Spinal cord (tissue), 10 donors: ENCODE data around the gene TBC1D17. TPM values are rescaled to one million over a fixed set of nuclear protein-coding genes. Genes with fewer than 3 reads are reported as not detected.

Experiments used
- DNase-seq, 6 donors: peaks; one replicate each; pipeline versions ENCODE4 v3.0.0 to v3.0.0-alpha.2; 2013 to 2015; ENCODE audit warnings: low spot score in 6 of 6, low read depth in 4 of 6
- H3K27ac ChIP-seq: one replicate; pipeline ENCODE4 v1.5.1; 2013; ENCODE audit warnings: low read depth, low read length, control low read depth
- H3K27me3 ChIP-seq: one replicate; pipeline ENCODE4 v1.6.1; 2013; ENCODE audit warnings: low read length; ENCODE audit not compliant: control insufficient read depth, insufficient read depth
- H3K36me3 ChIP-seq: one replicate; pipeline ENCODE4 v1.6.1; 2013; ENCODE audit warnings: low read length; ENCODE audit not compliant: control insufficient read depth, insufficient read depth
- H3K4me1 ChIP-seq: one replicate; pipeline ENCODE4 v1.6.1; 2013; ENCODE audit warnings: low read length; ENCODE audit not compliant: control insufficient read depth, insufficient read depth
- H3K4me3 ChIP-seq: one replicate; pipeline ENCODE4 v1.5.1; 2013; ENCODE audit warnings: low read depth, low read length, control low read depth
- H3K9me3 ChIP-seq: one replicate; pipeline ENCODE4 v1.6.1; 2013; ENCODE audit warnings: low read length; ENCODE audit not compliant: control insufficient read depth, insufficient read depth
- WGBS: methylation state at CpG from one replicate; pipeline ENCODE4 v1.1.5; 2013; ENCODE audit warnings: missing lambda C conversion rate; ENCODE audit not compliant: insufficient coverage; 5-methylcytosine and 5-hydroxymethylcytosine counted together
- polyA plus RNA-seq, 2 donors: library from polyadenylated mRNA; unstranded; fragments of 120-200 nt; gene quantifications; one replicate each; pipeline ENCODE4 v1.2.1, GENCODE V29; 2013; ENCODE audit not compliant: insufficient read length in 2 of 2
- total RNA-seq, 2 donors: library from RNA; depleted of rRNA in 1 of 2; stranded (reverse); fragments of 120-200 nt in 1 of 2; fragments of >200 nt in 1 of 2; gene quantifications; one replicate each; pipeline versions ENCODE4 v1.2.3 to v1.2.4, GENCODE V29; 2013 to 2014
- donor health status: healthy.

TBC1D17 gene
- total and polyA plus RNA-seq, 4 donors = 9.6 to 78.6 (median 40.5) TPM

GRCh38 chr19:49846408-49846807, 31.1 kb upstream of the TBC1D17 start:
- Histone ChIP-seq H3K27me3 (no peaks in the 10 kb centered on the region), H3K9me3 (no peaks in the 10 kb centered on the region), H3K36me3 (peaks cover 14% of the 10 kb centered on the region), H3K4me3 (no peak overlapping the region), H3K4me1 (no peaks in the 10 kb centered on the region), H3K27ac (no peak overlapping the region)
- no peak for DNase-seq
- no CpG with 5 or more reads among the region's 5 CpGs for WGBS

DNA sequence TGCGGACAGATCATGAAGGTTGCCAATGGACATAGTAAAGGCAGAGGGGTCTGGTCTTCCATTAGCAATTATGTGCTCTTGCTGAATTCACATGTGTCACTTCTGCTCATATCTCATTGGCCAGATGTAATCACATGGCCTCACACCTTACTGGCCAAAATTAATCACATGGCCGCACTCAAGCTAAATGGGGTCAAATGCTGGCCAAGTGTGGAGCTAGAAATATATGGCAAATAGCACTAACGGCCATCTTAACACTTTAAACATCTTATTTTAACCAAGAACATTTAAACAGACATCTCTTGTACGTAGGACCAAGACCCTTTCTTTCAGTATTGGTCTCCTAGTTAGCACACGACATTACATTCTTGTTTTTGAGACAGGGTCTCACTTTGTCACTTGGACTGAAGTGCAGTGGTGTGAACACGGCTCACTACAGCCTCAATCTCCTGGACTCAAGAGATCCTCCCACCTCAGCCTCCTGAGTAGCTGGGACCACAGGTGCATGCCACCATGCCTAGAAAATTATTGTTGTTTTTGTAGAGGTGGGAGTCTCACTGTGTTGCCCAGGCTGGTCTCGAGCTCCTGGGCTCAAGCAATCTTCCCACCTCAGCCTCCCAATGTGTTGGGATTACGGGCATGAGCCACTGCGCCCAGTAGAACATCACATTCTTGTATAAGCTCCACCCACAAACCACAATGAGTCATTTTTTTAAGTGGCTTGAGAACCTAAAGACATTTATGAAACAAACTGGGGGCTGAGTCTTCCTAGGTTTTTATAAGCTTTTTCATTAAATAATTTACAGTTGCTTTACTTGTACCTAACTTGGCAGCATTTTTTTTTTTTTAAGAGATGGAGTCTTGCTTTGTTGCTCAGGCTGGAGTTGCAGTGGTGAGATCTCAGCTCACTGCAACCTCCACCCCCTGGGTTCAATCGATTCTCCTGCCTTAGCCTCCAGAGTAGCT, 29.5 kb upstream of the TBC1D17 start:
- H3K36me3 ChIP-seq = peaks cover 9% of the 10 kb centered on the region
- DNase-seq = no peak
- no peaks in the 10 kb centered on the region for H3K27me3 ChIP-seq
- WGBS = 100% methylated on average over 4 of the region's 10 CpGs
- no peak overlapping the region for H3K4me3 ChIP-seq
- H3K4me1 ChIP-seq = peaks cover 13% of the 10 kb centered on the region
- H3K27ac ChIP-seq = no peak overlapping the region
- H3K9me3 ChIP-seq = no peaks in the 10 kb centered on the region

DNA sequence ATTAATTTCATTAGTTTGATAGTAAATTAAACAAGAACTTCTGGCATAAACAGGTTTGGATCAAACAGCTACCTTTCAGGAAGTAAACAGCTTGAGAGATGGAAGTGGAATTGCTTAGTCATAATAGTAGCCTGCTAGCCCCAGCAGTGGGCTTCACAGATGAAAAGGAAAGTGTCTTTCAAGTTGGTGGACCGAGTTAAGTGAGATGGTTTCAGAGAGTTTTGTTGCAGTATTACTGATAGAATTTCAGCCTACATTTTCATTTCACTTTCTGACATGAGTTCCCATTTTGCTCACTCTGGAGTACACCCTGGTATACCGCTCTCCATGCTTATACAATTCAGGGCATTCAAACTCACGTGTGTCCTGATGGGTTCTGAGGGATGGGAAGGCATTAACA, 28.6 kb upstream of the TBC1D17 start:
- H3K27me3 ChIP-seq = no peaks in the 10 kb centered on the region
- no peak for DNase-seq
- WGBS = 100% methylated on average over 1 of the region's 3 CpGs
- H3K4me3 ChIP-seq = no peak overlapping the region
- H3K36me3 ChIP-seq = peaks cover 13% of the 10 kb centered on the region
- H3K4me1 ChIP-seq = peaks cover 23% of the 10 kb centered on the region
- H3K27ac ChIP-seq = no peak overlapping the region
- H3K9me3 ChIP-seq = no peaks in the 10 kb centered on the region

DNA sequence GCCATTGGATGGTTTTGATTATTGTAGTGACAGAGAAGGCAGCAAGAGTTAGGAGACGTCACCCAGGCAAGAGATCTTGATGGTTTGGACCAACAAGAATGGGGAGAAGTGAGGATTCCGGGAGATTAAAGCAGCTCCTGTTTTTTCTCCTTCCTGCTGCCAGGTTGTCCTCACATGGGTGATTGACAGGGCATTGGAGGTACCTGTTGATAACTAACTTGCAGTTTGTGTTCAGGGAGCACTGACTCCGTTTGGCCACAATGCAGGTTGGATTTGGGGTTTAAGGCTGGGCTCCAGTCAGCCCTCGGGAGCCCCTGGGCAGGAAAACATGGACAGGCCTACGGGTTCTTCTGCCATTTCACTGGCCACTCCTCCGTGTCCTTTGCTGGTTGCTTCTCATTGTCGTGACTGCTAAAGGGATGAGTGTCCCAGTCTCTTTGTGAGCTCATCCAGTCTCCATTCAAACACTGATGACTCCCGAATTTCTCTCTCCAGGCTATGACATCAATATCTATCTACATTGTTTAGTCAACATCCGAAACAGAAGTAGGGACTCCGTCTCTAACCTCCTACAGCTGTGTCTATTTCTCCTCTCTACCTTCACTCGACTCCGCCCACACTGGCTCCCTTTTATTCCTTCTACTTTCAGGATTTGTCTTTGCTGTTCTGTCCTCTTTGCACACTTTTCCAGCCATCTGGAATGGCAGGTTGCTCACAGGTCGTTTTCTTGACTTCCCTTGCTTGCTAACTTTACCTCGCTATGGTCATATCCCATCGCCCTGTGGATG, 27.9 kb upstream of the TBC1D17 start:
- peaks cover 16% of the 10 kb centered on the region for H3K36me3 ChIP-seq
- no peaks in the 10 kb centered on the region for H3K27me3 ChIP-seq

DNA sequence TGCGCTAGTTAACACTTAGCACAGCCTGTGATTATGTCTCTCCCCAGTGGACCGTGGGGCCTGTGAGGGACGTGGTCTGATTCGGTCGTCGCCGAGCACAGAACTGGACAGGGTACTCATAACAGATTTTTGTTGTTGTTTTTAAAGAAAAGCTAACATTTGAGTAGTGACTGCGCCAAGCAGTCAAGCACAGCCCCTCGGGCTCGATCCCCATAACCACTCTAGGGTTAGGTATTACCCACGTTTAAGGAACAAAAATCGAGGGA, 27.3 kb upstream of the TBC1D17 start:
- Histone ChIP-seq H3K36me3 (peaks cover 21% of the 10 kb centered on the region), H3K27ac (peak overlapping the region; percentile 100), H3K9me3 (no peaks in the 10 kb centered on the region), H3K4me3 (peak overlapping the region; percentile 41), H3K4me1 (peaks cover 32% of the 10 kb centered on the region), H3K27me3 (no peaks in the 10 kb centered on the region)
- WGBS = 36% methylated on average over 8 of the region's 12 CpGs
- DNase-seq = no peak

More for the DNA sequence above, 27.9 kb upstream of the TBC1D17 start:
- H3K27ac ChIP-seq = no peak overlapping the region
- no peak overlapping the region for H3K4me3 ChIP-seq
- H3K4me1 ChIP-seq = peaks cover 27% of the 10 kb centered on the region
- H3K9me3 ChIP-seq = no peaks in the 10 kb centered on the region
- no peak for DNase-seq
- 88% methylated on average over 15 of the region's 15 CpGs for WGBS

DNA sequence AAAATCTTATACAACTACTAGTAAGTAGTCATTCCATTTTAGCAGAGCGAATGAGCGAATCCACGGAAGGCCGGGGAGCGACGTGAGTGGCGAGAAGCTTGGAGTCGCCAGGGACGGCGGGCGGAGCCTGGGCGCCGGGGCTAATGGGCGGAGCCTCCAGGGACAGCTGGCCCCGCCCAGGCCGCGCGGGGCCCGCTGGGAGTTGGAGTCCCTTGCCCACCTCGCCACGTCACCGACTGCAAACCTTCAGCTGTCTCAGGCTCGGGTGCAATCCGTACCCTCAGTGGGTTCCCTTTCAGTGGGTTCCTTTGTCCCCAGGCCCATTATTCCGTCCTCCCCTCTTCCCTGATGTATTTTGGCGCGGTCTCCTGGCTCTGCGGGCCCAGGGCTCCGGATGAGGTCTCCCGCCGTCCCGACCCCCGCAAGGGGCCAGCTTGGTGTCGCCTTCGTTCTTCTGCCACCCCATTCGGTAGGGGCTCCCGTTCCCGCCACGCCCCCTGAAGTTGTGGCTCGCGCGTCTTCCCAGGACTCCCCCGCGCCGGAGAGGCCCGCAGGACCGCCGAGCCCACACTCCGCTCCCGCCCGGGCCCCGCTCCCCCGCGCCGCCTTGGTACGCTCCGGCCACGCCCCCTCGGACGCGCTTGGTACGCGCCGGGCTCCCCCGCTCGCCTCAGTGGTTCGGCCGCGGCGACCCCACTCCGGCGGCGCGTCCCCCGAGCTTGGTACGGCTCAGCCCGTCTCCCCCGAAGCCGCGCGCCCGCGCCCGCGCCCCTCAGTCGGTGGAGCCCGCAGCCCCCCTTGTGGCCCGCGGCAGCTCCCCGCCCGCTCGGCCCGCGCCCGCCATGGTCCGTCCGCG, 26.8 kb upstream of the TBC1D17 start, which contains the start of gene PTOV1:
Gene PTOV1 (plus strand): TSS at position 673 of the 856 bp plus-strand sequence.
- peak within 1 kb of the TSS; percentile 94 for H3K4me3 ChIP-seq
- H3K9me3 ChIP-seq = no peaks in the 10 kb centered on the region
- H3K27me3 ChIP-seq = no peaks in the 10 kb centered on the region
- peaks cover 27% of the 10 kb centered on the region for H3K36me3 ChIP-seq
- DNase-seq = peak; percentile 77 to 97 (median 88)
- peaks cover 36% of the 10 kb centered on the region for H3K4me1 ChIP-seq
- peak within 1 kb of the TSS; percentile 100 for H3K27ac ChIP-seq
- WGBS = under 1% methylated on average over 98 of the region's 98 CpGs

- peaks cover 36% of the 10 kb centered on the region for H3K36me3 ChIP-seq
- H3K9me3 ChIP-seq = no peaks in the 10 kb centered on the region
- under 1% methylated on average over 52 of the region's 78 CpGs for WGBS
- DNase-seq = peak in 2 of 6 donors; percentile 70 to 73
- H3K4me1 ChIP-seq = peaks cover 36% of the 10 kb centered on the region
- H3K27ac ChIP-seq = peak overlapping the region; percentile 52
- no peaks in the 10 kb centered on the region for H3K27me3 ChIP-seq
- peak overlapping the region; percentile 66 for H3K4me3 ChIP-seq
Observed at GRCh38 chr19:49851456-49852259, 25.8 kb upstream of the TBC1D17 start.

DNA sequence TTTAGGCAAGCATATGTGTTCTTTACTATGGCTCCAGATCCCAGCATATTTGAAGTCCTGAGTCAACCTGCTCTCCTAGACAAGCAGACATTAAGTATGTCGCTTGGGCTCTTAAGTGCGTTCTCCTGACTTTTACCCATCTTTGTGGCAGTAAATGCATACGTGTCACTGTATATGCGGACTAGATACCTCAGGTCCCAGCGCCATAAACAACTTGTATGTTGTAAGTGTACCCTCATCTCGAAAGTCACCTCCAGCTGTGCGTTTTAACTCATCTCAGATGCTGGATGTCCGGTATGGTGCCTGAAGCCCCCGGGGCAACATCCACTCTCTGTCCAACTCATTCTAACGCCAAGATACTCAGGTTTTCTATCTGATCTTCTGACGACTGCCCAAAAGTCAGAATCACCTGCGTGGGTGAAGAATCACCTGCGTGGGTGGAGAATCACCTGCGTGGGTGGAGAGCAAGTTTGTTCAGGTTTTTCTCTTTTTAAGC, 24.8 kb upstream of the TBC1D17 start:
- H3K27me3 ChIP-seq = no peaks in the 10 kb centered on the region
- DNase-seq = no peak
- H3K4me1 ChIP-seq = peaks cover 38% of the 10 kb centered on the region
- no peaks in the 10 kb centered on the region for H3K9me3 ChIP-seq
- peak overlapping the region; percentile 66 for H3K4me3 ChIP-seq
- H3K27ac ChIP-seq = no peak overlapping the region
- peaks cover 46% of the 10 kb centered on the region for H3K36me3 ChIP-seq
- no CpG with 5 or more reads among the region's 14 CpGs for WGBS
